Parietal lobe (tissue), 2 donors: ENCODE results near the gene TMEM247. TPM values are rescaled to one million over a fixed set of nuclear protein-coding genes. Genes with fewer than 3 reads are reported as not detected.

ENCODE experiments used
- small RNA-seq: library from RNA; depleted of rRNA; stranded (forward); fragments of <200 nt; gene quantifications from one replicate; pipeline ENCODE3, GENCODE V24; 2014; ENCODE audit warnings: low replicate concordance
- total RNA-seq: library from RNA; depleted of rRNA; stranded (reverse); fragments of >200 nt; gene quantifications from one replicate; pipeline ENCODE4 v1.2.3, GENCODE V29; 2014

TMEM247 gene
- not detected for total RNA-seq

GRCh38 chr2:46479265-46479664 is at the start of gene TMEM247:
Gene TMEM247, plus strand, starts transcription at chr2:46479565.

Small RNA genes within 50 kb of the gene (small RNA-seq; reads per million reads assigned to genes)
- gene RN7SL817P, result not detected

Other genes starting within 250 kb of the TMEM247 start
- gene EPAS1, start 182.2 kb upstream of the TMEM247 start, total RNA-seq, result 12.2 TPM
- 27.2 TPM for gene RHOQ, start 62.9 kb downstream of the TMEM247 start, total RNA-seq
- 8.8 TPM for gene ATP6V1E2, start 63.0 kb downstream of the TMEM247 start, total RNA-seq
- 40.4 TPM for gene PIGF, start 137.5 kb downstream of the TMEM247 start, total RNA-seq
- gene CRIPT, start 137.7 kb downstream of the TMEM247 start, total RNA-seq, result 31.0 TPM
- 39.8 TPM for gene SOCS5, start 219.7 kb downstream of the TMEM247 start, total RNA-seq